ENCODE measurements around the gene ROBO1. TPM values are rescaled to one million over a fixed set of nuclear protein-coding genes. Genes with fewer than 3 reads are reported as not detected.

The ROBO1 gene
- total and polyA plus RNA-seq, 12 donors: 6.4 to 144 (median 43.9) TPM

- no peaks in the 10 kb centered on the region for H3K9me3 ChIP-seq (replicated peaks in 1 of 3)
- WGBS, 4 donors: 90 to 98% (median 95%) methylated on average over 2 of the region's 2 CpGs
- DNase-seq: no peak
- TF ChIP-seq POLR2A (IDR thresholded peaks at IDR 0.05) (no peak), CTCF (IDR thresholded peaks at IDR 0.05) (no peak)
- H3K27ac ChIP-seq: no peak overlapping the region
- H3K36me3 ChIP-seq (replicated peaks in 1 of 2): no peaks in the 10 kb centered on the region
- H3K4me3 ChIP-seq: no peak overlapping the region
- intact Hi-C loops (cut with DNase I): no loop called here
- H3K4me1 ChIP-seq (replicated peaks in 1 of 2): no peaks in the 10 kb centered on the region
- H3K27me3 ChIP-seq: no peaks in the 10 kb centered on the region
Measured at GRCh38 chr3:78991656-78992055, 776.1 kb downstream of the ROBO1 start.

GRCh38 chr3:78990156-78990555, 777.6 kb downstream of the ROBO1 start:
- no peaks in the 10 kb centered on the region for H3K9me3 ChIP-seq (replicated peaks in 1 of 3)
- H3K36me3 ChIP-seq (replicated peaks in 1 of 2): no peaks in the 10 kb centered on the region
- intact Hi-C loops (cut with DNase I): no loop called here
- no peak for DNase-seq
- no peak overlapping the region for H3K27ac ChIP-seq
- no peaks in the 10 kb centered on the region for H3K4me1 ChIP-seq (replicated peaks in 1 of 2)
- H3K27me3 ChIP-seq: no peaks in the 10 kb centered on the region
- WGBS, 4 donors: 89 to 94% (median 91%) methylated on average over 4 of the region's 4 CpGs
- TF ChIP-seq CTCF (IDR thresholded peaks at IDR 0.05) (no peak), POLR2A (IDR thresholded peaks at IDR 0.05) (no peak)
- H3K4me3 ChIP-seq: no peak overlapping the region

- no peak overlapping the region for H3K4me3 ChIP-seq
- DNase-seq: no peak
- H3K27ac ChIP-seq: no peak overlapping the region
- no peaks in the 10 kb centered on the region for H3K36me3 ChIP-seq (replicated peaks in 1 of 2)
- no peaks in the 10 kb centered on the region for H3K9me3 ChIP-seq (replicated peaks in 1 of 3)
- intact Hi-C loops (cut with DNase I): no loop called here
- TF ChIP-seq CTCF (IDR thresholded peaks at IDR 0.05) (peak; percentile 10 to 52 (median 42)), POLR2A (IDR thresholded peaks at IDR 0.05) (no peak)
- H3K4me1 ChIP-seq (replicated peaks in 1 of 2): no peaks in the 10 kb centered on the region
- H3K27me3 ChIP-seq: no peaks in the 10 kb centered on the region
Measured at GRCh38 chr3:78988324-78988723, 779.5 kb downstream of the ROBO1 start.

GRCh38 chr3:78986416-78987101, 781.2 kb downstream of the ROBO1 start:
- no peak for DNase-seq
- H3K27ac ChIP-seq: no peak overlapping the region
- WGBS, 4 donors: 66 to 82% (median 70%) methylated on average over 4 to 5 of the region's 5 CpGs
- H3K4me3 ChIP-seq: no peak overlapping the region
- H3K4me1 ChIP-seq (replicated peaks in 1 of 2): no peaks in the 10 kb centered on the region
- intact Hi-C loops (cut with DNase I): no loop called here
- no peak for TF ChIP-seq CTCF (IDR thresholded peaks at IDR 0.05)
- no peak for TF ChIP-seq POLR2A (IDR thresholded peaks at IDR 0.05)
- no peaks in the 10 kb centered on the region for H3K9me3 ChIP-seq (replicated peaks in 1 of 3)
- no peaks in the 10 kb centered on the region for H3K27me3 ChIP-seq
- no peaks in the 10 kb centered on the region for H3K36me3 ChIP-seq (replicated peaks in 1 of 2)
